Neural progenitor cell (in vitro differentiated cells): ENCODE measurements around the gene NPW. TPM values are rescaled to one million over a fixed set of nuclear protein-coding genes. Genes with fewer than 3 reads are reported as not detected.

Source experiments
- DNase-seq: peaks from one replicate; pipeline ENCODE4 v3.0.0-alpha.2; 2016; ENCODE audit warnings: low spot score
- H2AFZ ChIP-seq: fragments of 200-600 bp; sonication (generic); replicated peaks from 2 replicates; pipeline ENCODE4 v1.6.1; 2016; ENCODE audit warnings: antibody characterized with exemption
- H3F3A ChIP-seq: fragments of 200-600 bp; sonication (generic); 2 replicates; pipeline ENCODE4 v1.6.1; 2016; ENCODE audit warnings: antibody characterized with exemption, low read depth
- H3K27ac ChIP-seq: fragments of 200-600 bp; sonication (generic); 2 replicates; pipeline ENCODE4 v1.5.1; 2016; ENCODE audit warnings: mild to moderate bottlenecking
- H3K27me3 ChIP-seq: fragments of 200-600 bp; sonication (generic); 2 replicates; pipeline ENCODE4 v1.6.1; 2016; ENCODE audit warnings: mild to moderate bottlenecking, moderate library complexity
- H3K36me3 ChIP-seq: fragments of 200-600 bp; sonication (generic); 2 replicates; pipeline ENCODE4 v1.5.1; 2016
- H3K4me1 ChIP-seq: fragments of 200-600 bp; sonication (generic); 2 replicates; pipeline ENCODE4 v1.6.1; 2016; ENCODE audit warnings: mixed run types
- H3K4me2 ChIP-seq: fragments of 200-600 bp; sonication (generic); 2 replicates; pipeline ENCODE4 v1.6.1; 2016
- H3K4me3 ChIP-seq: fragments of 200-600 bp; sonication (generic); 2 replicates; pipeline ENCODE4 v1.5.1; 2016
- H3K79me2 ChIP-seq: fragments of 200-600 bp; sonication (generic); 2 replicates; pipeline ENCODE4 v1.6.1; 2016; ENCODE audit warnings: low read depth
- H3K9ac ChIP-seq: fragments of 200-600 bp; sonication (generic); 2 replicates; pipeline ENCODE4 v1.6.1; 2016
- H3K9me3 ChIP-seq: fragments of 200-600 bp; sonication (generic); 2 replicates; pipeline ENCODE4 v1.5.1; 2016; ENCODE audit warnings: low read depth
- H4K20me1 ChIP-seq: fragments of 200-600 bp; sonication (generic); 2 replicates; pipeline ENCODE4 v1.6.1; 2016; ENCODE audit warnings: low read depth
- H3K27ac Mint-ChIP-seq: 3 replicates; pipeline ENCODE4 v1.8.0; 2021; ENCODE audit warnings: mixed read lengths
- H3K27me3 Mint-ChIP-seq: 2 replicates; pipeline ENCODE4 v1.8.0; 2022; ENCODE audit warnings: low read depth, mild to moderate bottlenecking, inconsistent platforms, moderate library complexity, mixed read lengths; ENCODE audit not compliant: insufficient read depth
- H3K36me3 Mint-ChIP-seq: 3 replicates; pipeline ENCODE4 v1.8.0; 2021; ENCODE audit warnings: mixed read lengths
- H3K4me1 Mint-ChIP-seq: 3 replicates; pipeline ENCODE4 v1.8.0; 2021; ENCODE audit warnings: mixed read lengths
- H3K4me3 Mint-ChIP-seq: 3 replicates; pipeline ENCODE4 v1.8.0; 2021; ENCODE audit warnings: mild to moderate bottlenecking, moderate library complexity, mixed read lengths
- H3K9me3 Mint-ChIP-seq: 3 replicates; pipeline ENCODE4 v1.8.0; 2020; ENCODE audit warnings: mixed read lengths
- CTCF ChIP-seq: fragments of 200-600 bp; sonication (generic); IDR thresholded peaks from 2 replicates; pipeline ENCODE4 v1.5.1; 2017; ENCODE audit warnings: antibody characterized with exemption, mild to moderate bottlenecking
- EZH2 ChIP-seq: fragments of 200-600 bp; sonication (generic); IDR thresholded peaks from 2 replicates; pipeline ENCODE4 v1.6.1; 2017; ENCODE audit warnings: antibody characterized with exemption, mild to moderate bottlenecking, moderate library complexity
- EZH2phosphoT487 ChIP-seq: fragments of 200-600 bp; sonication (generic); IDR thresholded peaks from 2 replicates; pipeline ENCODE4 v1.6.1; 2017; ENCODE audit warnings: antibody characterized with exemption
- total RNA-seq: library from RNA; depleted of rRNA; stranded (reverse); fragments of >200 nt; gene quantifications from 2 replicates; pipeline ENCODE4 v1.2.3, GENCODE V29; 2015; ENCODE audit warnings: low replicate concordance

NPW gene
- total RNA-seq, 1 donor from 2014 or later = not detected

DNA sequence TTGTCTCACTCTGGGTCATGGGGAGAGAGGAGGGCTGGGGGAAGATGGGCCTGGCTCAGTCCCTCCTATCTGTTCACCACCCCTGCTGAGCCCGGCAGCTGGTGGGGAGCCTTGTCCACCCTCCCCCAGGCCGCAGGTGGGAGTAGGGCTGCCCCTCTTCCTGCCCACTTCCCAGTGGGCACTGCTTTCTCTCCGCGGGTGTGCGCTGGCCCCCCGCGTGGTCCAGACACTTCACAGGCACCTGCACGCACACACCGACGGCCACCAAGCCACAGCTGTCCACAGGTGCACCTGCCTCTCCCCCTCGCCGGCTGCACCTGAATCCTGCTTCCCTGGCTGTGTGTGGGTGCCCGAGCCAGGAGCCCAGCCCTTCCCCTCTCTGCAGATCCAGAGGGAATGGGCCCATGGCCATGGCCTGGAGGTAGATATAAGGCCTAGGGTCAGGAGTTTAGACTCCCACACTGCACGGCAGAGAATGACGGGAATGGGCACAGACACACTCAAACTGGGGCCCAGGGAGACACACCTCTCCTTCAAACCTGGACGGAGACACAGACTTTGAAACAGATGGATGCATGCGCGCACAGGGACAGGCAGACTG is 9.1 kb downstream of the NPW start:
- Histone ChIP-seq H3K9me3 (no peaks in the 10 kb centered on the region), H3K9ac (no peak overlapping the region), H3K27me3 (peaks cover 51% of the 10 kb centered on the region), H3K4me2 (no peak overlapping the region), H2AFZ (no peak overlapping the region), H3K27ac (no peak overlapping the region), H3K36me3 (no peaks in the 10 kb centered on the region), H3K4me1 (peaks cover 6% of the 10 kb centered on the region), H3F3A (peaks cover 13% of the 10 kb centered on the region), H3K4me3 (no peak overlapping the region), H4K20me1 (peaks cover 5% of the 10 kb centered on the region), H3K79me2 (no peaks in the 10 kb centered on the region)
- Mint-ChIP-seq H3K27ac (peak overlapping the region; percentile 42), H3K36me3 (no peaks in the 10 kb centered on the region), H3K27me3 (peaks cover 11% of the 10 kb centered on the region), H3K4me3 (no peak overlapping the region), H3K9me3 (no peaks in the 10 kb centered on the region), H3K4me1 (peaks cover 14% of the 10 kb centered on the region)
- TF ChIP-seq EZH2 (no peak), EZH2phosphoT487 (no peak), CTCF (no peak)
- DNase-seq = no peak

DNA sequence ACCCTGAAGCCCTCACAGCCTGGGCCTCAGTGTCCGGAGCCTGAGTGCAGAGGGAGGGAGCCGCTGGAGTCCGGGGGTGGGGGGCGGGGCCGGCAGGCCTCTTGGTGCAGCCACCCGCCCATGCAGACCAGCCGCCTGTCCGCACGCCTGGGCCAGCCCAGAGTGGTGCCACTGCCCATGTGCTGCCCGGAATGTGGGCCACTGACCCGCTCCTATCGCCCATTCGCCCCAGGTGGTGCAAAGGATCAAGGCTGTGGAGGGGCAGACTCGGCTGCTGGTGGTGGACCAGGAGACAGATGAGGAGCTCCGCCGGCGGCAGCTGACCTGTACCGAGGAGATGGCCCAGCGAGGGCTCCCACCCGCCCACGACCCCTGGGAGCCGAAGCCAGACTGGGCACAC is 9.8 kb downstream of the NPW start:
- Histone ChIP-seq H3F3A (peaks cover 13% of the 10 kb centered on the region), H3K4me3 (no peak overlapping the region), H3K4me1 (peaks cover 6% of the 10 kb centered on the region), H4K20me1 (peaks cover 5% of the 10 kb centered on the region), H3K79me2 (no peaks in the 10 kb centered on the region), H3K27me3 (peaks cover 45% of the 10 kb centered on the region), H3K27ac (no peak overlapping the region), H3K4me2 (no peak overlapping the region), H3K36me3 (no peaks in the 10 kb centered on the region), H2AFZ (no peak overlapping the region), H3K9ac (no peak overlapping the region), H3K9me3 (no peaks in the 10 kb centered on the region)
- Mint-ChIP-seq H3K9me3 (no peaks in the 10 kb centered on the region), H3K27me3 (peaks cover 11% of the 10 kb centered on the region), H3K27ac (no peak overlapping the region), H3K4me3 (no peak overlapping the region), H3K36me3 (no peaks in the 10 kb centered on the region), H3K4me1 (peaks cover 10% of the 10 kb centered on the region)
- no peak for TF ChIP-seq EZH2
- TF ChIP-seq CTCF = no peak
- TF ChIP-seq EZH2phosphoT487 = no peak
- DNase-seq = no peak

DNA sequence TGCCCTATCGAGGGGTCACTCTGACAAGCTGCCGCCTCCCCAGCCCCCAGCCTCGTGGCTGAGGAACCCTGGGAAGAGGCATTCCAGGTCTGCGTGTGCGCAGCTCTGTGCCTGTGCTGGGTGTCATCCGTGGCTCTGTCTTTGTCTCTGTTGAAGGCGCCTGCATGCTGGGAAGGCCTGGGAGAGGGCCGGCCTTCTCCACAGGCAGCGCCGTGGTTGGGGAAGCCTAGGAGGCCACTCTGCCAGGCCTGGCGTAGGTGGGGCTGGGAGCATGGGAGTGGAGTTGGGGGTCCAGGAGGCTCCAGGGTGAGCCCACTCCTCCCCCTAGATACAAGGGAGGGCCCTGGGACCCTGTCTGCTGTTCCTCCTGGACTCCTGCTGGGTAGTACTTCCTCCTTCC is 10.5 kb downstream of the NPW start:
- peaks cover 9% of the 10 kb centered on the region for H3K27me3 Mint-ChIP-seq
- H3K4me3 Mint-ChIP-seq = no peak overlapping the region
- no peak overlapping the region for H2AFZ ChIP-seq
- H3K9ac ChIP-seq = no peak overlapping the region
- peaks cover 10% of the 10 kb centered on the region for H3K4me1 Mint-ChIP-seq
- no peak overlapping the region for H3K4me3 ChIP-seq
- H3K27me3 ChIP-seq = peaks cover 38% of the 10 kb centered on the region
- H3K27ac ChIP-seq = no peak overlapping the region
- no peak overlapping the region for H3K4me2 ChIP-seq
- no peaks in the 10 kb centered on the region for H3K9me3 ChIP-seq
- TF ChIP-seq EZH2 = no peak
- TF ChIP-seq CTCF = no peak
- no peaks in the 10 kb centered on the region for H3K79me2 ChIP-seq
- no peak overlapping the region for H3K27ac Mint-ChIP-seq
- peaks cover 13% of the 10 kb centered on the region for H3F3A ChIP-seq
- H3K36me3 ChIP-seq = no peaks in the 10 kb centered on the region
- DNase-seq = no peak
- no peaks in the 10 kb centered on the region for H3K9me3 Mint-ChIP-seq
- H3K36me3 Mint-ChIP-seq = no peaks in the 10 kb centered on the region
- peaks cover 5% of the 10 kb centered on the region for H4K20me1 ChIP-seq
- H3K4me1 ChIP-seq = peaks cover 6% of the 10 kb centered on the region
